HPDE6-E6E7 (cell line): ENCODE data around the gene PTPRN2.
"Not testable (repeated sequence)": the region's sequence is repeated elsewhere in the genome, so short reads cannot be mapped to it uniquely, and the experiment has no call there.

Source experiments
- DNase-seq: peaks from one replicate; pipeline ENCODE4 v3.0.0; 2011; ENCODE audit warnings: missing footprints; ENCODE audit errors: extremely low spot score

PTPRN2 gene

DNA sequence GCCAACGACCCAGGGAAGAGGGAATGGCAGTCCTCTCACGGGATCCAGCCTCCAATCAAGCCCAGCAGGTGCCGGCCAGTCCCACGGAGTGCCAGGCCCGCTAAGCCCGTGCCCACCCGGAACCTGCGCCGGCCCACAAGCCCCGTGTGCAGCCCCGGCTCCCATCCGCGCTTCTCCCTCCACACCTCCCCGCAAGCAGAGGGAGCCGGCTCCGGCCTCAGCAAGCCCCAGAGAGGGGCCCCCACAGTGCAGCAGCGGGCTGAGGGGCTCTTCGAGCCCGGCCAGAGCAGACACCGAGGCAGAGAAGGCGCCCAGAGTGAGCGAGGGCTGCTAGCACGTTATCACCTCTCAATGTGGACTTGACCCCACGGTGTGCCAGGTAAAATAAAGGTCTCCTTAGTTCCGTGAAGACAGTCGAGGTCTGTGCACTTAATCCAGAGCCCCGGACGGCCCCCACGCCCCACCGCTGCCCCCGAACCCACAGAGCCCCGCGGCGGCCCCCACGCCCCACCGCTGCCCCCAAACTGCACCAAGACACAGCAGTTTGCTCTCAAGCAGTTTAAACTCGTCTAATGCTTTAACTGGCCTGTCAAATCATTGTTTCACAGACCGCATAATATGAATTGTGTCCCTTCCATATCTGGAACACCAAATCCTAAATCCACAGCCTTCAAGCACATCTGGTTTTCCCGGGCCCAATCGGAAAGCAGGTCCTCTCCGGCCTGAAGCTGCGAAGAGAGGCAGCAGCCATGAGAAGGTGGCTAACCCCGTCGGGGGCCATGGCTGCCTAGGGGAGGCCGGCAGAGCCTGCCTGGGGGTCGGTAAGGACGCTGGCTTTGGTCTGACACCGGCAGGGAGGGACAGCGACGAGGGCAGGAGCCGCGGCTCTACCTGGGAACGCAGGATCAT, 307.8 kb downstream of the PTPRN2 start:
- no peak for DNase-seq

DNA sequence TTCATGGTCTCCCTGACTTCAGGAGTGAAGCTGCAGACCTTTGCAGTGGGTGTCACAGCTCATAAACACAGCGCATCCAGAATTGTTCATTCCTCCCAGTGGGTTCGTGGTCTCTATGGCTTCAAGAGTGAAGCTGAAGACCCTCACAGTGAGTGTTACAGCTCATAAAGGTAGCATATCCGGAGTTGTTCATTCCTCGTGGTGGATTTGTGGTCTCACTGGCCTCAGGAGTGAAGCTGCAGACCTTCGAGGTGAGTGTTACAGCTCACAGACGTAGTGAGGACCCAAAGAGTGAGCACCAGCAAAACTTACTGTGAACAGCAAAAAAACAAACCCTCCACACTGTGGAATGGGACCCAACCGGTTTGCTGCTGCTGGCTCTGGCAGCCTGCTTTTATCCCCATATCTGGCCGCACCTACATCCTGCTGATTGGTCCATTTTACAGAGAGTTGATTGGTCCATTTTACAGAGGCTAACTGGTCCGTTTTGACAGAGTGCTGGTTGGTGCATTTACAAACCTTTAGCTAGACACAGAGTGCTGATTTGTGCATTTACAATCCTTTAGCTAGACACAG, 308.8 kb downstream of the PTPRN2 start:
- DNase-seq: no peak

DNA sequence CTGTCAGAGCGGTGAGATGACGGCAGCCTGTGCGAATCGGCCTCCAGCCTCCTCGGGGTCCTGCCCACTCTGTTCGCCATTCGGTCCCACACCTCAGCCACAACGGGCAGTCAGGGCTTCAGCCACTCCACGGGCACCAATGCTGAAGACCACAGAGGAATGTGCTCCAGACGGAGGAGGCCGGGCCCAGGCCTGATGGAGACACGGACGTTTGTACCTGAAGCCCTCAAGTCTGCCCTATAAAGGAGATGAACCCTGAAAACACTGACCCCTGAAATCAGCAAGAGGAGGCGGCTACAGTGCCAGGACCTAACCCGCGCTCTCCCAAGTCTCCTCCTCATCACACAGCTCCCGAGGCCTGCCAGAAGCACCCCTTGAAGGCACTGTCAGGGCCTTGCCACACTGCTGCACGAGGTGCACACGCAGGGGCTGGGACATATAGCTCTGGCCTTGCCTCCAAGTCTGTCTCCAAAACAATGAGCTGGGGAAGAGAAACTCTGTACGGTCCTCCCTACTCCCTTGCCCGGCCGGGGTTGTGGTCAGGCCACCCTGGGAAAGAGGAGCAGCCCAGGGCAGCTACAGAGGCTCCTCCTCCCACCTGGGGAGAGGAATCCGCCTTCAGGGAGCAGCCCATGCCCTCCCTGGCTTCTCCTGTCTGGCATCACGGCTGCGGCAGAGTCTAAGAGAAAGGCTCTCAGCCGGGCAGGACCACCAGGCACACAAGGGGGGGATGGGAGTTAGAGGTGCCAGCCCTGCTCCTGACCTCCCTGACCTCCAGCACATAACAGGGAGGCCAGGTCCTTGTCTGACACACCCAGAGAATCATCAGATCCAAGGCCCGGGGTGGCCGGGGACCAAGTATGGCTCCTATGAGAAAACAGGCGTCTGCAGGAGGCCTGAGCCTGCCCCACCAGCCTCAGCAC, 310.1 kb downstream of the PTPRN2 start:
- no peak for DNase-seq

DNA sequence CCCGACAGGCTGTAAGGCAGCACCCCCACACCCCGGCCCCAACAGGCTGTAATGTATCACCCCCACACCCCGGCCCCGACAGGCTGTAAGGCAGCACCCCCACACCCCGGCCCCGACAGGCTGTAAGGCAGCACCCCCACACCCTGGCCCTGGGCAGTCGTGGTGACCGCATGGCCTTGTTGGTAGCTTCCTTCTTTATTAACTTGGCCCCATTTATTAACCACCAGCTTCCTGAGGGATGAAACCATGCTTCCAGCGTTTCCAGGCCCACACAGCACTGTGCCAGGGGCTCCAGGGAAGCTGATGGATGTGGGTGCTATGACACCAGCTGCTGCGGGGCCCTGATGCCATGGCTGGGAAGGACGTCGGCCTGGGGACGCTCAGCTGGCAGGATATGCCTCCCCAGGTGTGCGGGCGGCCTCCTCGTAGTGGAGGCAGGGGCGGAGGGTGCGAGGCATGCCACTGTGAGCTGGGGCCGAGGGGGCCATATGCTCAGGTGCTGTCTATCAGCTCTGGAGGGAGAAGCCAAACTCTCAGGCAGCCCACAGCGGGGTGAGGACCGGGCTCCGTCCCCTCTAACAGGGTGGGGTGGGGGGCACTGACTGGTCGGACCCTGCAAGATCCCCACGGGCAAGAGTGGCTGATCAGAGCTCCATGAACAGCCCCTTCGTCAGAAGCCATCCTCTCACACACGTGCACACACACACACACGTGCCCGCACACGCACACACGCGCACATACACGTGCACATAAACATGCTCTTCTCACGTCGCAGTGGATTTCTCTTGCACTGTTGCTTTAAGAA, 311.0 kb downstream of the PTPRN2 start:
- no peak for DNase-seq

DNA sequence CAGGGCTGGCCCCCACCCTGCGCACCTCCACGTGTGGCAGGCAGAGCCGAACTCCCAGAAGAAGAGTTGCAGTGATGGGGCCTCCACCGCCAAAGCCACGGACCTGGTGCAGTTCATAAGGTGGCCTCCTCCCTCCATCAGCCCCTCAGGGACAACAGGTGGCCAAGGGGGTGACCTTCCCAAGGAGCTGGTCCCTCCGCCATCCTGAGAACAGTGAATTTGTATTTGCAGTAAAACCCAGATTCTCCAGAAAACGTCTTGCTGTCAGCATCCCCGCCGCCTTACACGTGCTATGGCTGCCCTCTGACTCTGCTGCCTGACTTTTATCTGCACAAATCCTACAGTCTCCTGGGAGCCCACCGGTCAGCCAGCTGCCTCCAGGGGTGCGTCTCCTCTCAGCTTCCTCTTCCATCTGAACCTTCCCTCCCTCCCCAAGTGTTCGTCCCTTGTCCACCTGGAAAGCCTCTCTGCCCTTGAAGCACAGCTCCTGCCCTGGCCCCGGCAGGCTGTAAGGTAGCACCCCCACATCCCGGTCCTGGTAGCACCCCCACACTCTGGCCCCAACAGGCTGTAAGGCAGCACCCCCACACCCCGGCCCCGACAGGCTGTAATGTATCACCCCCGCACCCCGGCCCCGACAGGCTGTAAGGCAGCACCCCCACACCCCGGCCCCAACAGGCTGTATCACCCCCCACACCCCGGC, 311.8 kb downstream of the PTPRN2 start:
- no peak for DNase-seq

DNA sequence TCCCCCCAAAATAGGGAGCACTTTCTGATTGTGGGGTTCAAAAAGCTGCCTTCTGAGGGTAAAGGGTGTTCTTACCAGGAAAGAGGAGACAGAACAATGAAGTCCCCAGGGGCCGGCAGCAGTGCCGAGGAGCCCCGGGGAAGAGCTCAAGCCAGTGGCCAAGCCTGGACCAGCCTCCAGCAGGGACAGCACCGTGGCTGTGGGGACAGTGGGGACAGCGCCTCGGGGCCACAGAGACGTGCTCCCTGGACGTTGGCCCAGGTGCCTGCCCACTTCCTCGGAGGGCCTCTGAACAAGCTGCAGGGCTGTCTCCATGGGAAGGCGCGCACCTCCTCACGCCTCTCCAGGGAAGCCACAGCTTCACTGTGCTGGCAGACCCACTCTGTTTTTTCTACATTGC, 312.6 kb downstream of the PTPRN2 start:
- DNase-seq: no peak

DNA sequence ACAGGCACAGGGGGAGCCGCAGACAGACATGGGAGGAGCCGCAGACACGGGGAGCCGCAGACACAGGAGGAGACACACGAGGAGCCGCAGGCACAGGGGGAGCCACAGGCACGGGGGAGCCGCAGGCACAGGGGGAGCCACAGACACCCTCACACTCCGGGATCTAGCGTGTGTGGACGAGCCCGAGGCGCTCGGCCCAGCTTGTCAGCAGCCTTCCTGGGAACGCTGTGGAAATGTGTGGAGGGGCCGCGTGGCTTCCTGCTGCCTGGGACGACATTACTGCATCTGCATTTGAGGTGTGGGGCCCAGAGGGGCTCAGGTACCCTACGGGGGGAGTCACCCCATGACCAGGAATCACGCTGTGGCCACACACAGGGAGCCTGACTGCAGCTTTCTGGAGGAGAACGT, 313.2 kb downstream of the PTPRN2 start:
- DNase-seq: no peak

DNA sequence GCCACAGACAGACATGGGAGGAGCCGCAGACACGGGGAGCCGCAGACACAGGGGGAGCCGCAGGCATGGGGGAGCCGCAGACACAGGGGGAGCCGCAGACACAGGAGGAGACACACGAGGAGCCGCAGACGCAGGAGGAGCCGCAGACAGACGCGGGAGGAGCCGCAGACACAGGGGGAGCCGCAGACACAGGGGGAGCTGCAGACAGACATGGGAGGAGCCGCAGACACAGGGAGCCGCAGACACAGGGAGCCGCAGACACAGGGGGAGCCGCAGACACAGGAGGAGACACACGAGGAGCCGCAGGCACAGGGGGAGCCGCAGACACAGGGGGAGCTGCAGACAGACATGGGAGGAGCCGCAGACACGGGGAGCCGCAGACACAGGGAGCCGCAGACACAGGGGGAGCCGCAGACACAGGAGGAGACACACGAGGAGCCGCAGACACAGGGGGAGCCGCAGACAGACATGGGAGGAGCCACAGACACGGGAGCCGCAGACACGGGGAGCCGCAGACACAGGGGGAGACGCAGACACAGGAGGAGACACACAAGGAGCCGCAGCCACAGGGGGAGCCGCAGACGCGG, 313.8 kb downstream of the PTPRN2 start:
- not testable (repeated sequence) for DNase-seq

DNA sequence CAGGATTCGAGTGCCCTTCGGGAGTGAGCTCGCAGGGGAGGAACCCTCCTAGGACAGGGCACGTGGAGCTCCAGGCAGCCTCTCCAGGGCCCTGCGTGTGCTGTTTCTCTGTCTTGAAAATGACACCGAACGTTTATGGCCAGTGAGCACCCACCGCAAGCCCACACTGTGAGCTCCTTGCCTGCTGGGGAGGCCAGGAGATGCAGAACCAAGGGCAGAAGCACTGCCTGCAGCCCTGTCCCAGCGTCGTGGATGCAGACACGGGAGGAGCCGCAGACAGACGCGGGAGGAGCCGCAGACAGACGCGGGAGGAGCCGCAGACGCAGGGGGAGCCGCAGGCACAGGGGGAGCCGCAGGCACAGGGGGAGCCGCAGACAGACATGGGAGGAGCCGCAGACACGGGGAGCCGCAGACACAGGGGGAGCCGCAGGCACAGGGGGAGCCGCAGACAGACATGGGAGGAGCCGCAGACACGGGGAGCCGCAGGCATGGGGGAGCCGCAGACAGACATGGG, 314.4 kb downstream of the PTPRN2 start:
- no peak for DNase-seq

DNA sequence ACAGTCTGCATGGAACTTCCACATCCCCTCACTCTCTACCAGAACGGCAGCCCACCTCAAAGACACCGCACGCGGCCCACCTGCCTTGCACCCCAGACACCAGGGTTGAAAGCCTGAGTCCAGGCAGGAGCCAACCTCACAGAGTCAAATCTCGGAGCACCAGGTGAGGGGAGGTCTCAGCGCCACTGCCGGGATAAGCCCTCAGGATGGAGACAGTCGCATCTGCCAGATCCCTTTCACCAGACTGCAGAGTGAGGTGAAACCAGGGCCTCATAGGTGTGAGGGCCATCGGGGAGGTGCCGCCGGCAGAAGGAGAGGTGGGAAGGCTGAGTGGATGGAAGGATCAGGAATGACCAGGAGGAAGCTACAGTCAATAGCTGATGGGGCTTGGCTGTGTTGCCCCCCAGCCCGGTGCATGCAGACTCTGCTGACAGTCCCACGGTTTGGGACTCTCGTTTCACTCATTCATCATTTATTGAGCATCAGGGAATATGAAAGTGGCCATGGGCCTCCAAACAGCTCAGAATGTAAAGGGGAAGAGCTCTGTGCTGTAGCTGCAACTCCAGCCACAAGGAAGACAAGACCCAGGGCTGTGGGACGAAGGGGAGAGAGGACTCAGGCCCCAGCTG, 315.0 kb downstream of the PTPRN2 start:
- no peak for DNase-seq

DNA sequence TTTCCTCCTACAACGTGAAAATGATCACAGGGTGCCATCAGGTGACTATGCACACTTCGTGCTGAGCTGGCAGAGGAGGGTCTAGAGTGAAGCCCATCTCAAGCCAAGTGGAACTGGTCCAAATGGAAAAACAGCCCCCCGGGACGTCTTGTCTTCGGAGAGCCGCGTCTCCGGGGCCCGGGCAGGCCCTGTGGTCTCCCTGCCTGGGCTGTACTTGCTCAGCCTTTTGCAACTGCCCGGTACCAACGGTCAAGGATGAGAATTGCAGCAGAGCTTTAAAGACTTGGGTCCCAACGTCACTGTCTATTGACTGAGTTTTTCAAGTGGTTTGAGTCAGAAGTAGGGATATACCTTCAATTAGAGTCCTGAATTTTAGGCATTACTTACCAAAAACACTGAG, 315.5 kb downstream of the PTPRN2 start:
- DNase-seq: no peak

DNA sequence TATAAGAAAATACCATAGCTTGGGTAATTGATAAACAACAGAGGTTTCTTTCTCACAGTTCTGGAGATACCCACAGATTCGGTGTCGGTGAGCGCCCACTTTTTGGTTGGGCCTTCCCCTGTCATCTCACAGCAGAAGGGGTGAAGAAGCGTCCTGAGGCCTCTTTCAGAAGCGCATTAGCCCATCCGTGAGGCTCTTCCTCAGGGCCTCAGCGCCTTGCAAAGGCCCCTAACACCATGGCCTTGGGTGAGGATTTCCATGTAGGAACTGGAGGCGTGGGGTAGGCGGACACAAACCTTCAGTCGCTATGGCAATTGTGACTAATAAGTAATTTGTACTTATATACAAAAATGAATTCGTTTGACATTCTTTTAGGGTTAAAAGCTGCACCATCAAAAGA, 316.0 kb downstream of the PTPRN2 start:
- DNase-seq: no peak

DNA sequence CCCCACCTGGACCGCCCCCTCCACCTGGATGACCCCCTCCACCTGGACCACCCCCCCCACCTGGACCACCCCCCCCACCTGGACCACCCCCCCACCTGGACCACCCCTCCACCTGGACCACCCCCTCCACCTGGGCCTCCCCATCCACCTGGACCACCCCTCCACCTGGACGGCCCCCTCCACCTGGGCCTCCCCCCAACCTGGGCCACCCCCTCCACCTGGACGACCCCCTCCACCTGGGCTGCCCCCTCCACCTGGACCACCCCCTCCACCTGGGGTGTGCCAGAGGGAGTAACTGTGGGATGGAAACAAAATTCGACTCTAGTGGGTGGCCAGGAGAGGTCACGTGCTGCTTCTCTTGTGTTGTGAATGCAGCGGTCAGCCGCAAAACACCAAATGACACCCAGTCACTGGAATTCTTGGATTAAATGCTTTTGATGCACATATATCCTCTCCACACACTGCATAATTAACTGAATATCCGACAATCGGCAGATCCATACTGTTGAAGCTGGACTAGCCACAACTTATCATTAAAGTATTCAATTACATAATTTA, 316.7 kb downstream of the PTPRN2 start:
- no peak for DNase-seq

DNA sequence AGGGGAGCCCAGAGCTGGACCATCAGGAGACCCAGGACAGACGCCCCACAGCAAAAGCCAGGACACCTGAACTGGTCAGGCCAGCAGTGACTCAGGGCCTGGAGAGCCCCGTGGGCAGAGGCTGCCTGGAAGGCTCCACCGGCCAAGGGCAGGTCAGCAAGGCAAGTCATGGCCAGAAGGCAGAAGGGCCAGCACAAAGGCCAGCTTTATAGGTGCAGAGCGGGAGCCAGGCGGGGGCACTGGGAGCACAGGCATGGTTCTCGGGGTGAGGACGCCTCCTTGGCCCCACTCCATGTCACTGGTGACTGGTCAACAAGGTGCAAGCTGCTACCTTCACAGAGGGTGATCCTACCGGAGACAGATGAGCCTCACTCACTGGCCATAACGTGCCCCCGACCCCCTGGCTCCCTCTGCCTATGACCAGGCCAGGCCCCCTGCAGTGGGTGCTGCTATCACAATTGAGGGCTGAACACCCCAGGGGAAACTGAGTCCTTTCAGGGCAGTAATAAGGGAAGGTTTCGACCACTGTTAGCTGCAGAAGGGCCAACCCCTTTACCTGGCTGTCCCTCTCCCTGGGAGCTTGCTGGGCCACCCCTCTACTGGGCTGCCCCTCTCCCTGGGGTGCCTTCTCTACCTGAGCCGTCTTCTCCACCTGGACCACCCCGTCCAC, 317.4 kb downstream of the PTPRN2 start:
- DNase-seq: no peak

DNA sequence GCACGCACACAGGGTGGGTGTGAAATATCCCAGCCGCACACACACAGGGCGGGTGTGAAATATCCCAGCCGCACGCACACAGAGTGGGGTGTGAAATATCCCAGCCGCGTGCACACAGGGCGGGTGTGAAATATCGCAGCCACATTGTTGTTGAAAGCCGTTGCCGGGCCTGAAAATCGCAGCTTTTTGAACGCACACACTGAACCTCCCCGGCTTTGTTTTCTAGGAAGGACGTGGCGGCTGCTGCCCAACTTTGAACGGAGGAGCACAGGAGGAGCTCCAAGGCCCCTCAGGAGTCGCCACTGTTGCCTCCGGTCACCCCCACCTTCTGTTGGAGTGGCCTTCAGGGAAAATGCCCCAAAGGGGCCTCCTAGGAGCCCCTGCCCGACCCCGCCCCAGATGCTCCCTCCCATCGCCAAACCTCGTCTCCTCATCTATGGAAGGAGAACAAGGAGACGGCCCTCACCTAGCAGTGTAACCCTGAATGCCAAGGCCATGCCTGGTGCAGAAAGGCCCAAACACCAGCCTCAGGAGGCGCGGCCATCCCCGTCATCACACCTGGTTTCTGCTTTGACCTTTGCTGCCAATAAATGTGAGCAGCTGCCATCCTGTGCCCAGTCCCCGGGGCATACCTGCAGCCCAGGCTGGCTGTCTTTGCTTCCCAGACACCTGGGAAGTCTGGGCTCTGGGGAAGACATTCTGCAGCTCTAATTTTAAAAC, 318.6 kb downstream of the PTPRN2 start:
- DNase-seq: no peak

DNA sequence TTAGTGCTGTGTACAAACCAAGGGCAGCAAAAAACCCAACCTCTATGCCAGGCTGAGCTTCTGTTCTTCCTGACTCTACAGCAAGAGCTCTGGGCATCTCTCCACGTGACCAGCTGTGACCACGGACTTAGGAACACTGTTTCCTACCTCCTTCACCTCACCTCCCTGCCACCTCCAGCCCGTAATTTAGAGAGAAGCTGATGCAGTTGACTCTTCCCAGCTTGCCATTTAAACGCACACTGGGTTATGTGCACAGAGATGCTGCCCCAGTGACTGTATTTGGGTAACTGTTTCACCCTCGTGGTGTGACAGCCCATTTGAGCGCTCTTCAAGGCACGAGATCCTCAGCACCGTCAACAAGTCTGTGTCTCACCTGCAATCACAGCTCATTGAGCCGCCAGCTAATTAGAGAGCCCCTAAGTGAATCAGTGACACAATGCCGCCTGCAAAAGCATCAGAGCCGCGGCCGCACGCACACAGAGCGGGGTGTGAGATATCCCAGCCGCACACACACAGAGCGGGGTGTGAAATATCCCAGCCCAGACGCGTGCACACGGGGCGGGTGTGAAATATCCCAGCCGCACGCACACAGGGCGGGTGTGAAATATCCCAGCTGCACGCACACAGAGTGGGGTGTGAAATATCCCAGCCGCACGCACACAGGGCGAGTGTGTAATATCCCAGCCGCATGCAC, 319.7 kb downstream of the PTPRN2 start:
- no peak for DNase-seq
